Cardiac muscle cell (in vitro differentiated cells and primary cell): ENCODE data around the gene C19orf85. TPM values are rescaled to one million over a fixed set of nuclear protein-coding genes. Genes with fewer than 3 reads are reported as not detected.

ENCODE experiments used
- DNase-seq, 2 donors: peaks; one replicate each; pipeline versions ENCODE4 v3.0.0 to v3.0.0-alpha.2; 2010 to 2017; ENCODE audit warnings: low read depth in 1 of 2, low spot score in 1 of 2
- H3K27ac ChIP-seq: fragments of 200-600 bp; sonication (generic); 2 replicates; pipeline ENCODE4 v1.5.1; 2016
- H3K27me3 ChIP-seq: fragments of 200-600 bp; sonication (generic); 2 replicates; pipeline ENCODE4 v1.6.0; 2016; ENCODE audit warnings: control low read depth
- H3K36me3 ChIP-seq: fragments of 200-600 bp; sonication (generic); 2 replicates; pipeline ENCODE4 v1.5.1; 2016; ENCODE audit warnings: control low read depth
- H3K4me1 ChIP-seq: fragments of 200-600 bp; sonication (generic); 2 replicates; pipeline ENCODE4 v1.8.1; 2017; ENCODE audit warnings: low read depth, mild to moderate bottlenecking, mixed run types
- H3K4me3 ChIP-seq: fragments of 200-600 bp; sonication (generic); 2 replicates; pipeline ENCODE4 v1.5.1; 2016; ENCODE audit warnings: mild to moderate bottlenecking
- H3K9me3 ChIP-seq: fragments of 200-600 bp; sonication (generic); 2 replicates; pipeline ENCODE4 v1.5.1; 2017; ENCODE audit warnings: low read depth, mild to moderate bottlenecking, control low read depth
- polyA plus RNA-seq: library from polyadenylated mRNA; unstranded; fragments of >200 nt; fragmentation: Nextera tagmentation; extraction: Ambion mirVana; gene quantifications from 2 replicates; pipeline ENCODE4 v1.2.1, GENCODE V29; 2016
- total RNA-seq: library from RNA; depleted of rRNA; stranded (reverse); fragments of >200 nt; gene quantifications from 2 replicates; pipeline ENCODE4 v1.2.3, GENCODE V29; 2016
- TF ChIP-seq, protein P1 (sequence below): IDR thresholded peaks from 2 replicates; pipeline ENCODE4 v1.5.1; 2012; ENCODE audit warnings: low read depth, mild to moderate bottlenecking, low read length

Gene C19orf85
- total and polyA plus RNA-seq, 2 experiments from 2014 or later = not detected

GRCh38 chr19:55484593-55485438 lies 20.3 kb upstream of the C19orf85 start, which contains the start of gene NAT14:
NAT14 (plus strand) TSS chr19:55485188; CDS start chr19:55485709, 521 bp downstream.
- no peaks in the 10 kb centered on the region for H3K9me3 ChIP-seq
- peak; percentile 71 to 84 for DNase-seq
- peaks cover 2% of the 10 kb centered on the region for H3K36me3 ChIP-seq
- H3K4me3 ChIP-seq = peak within 1 kb of the TSS; percentile 87
- H3K27ac ChIP-seq = peak within 1 kb of the TSS; percentile 67
- peaks cover 23% of the 10 kb centered on the region for H3K4me1 ChIP-seq
- TF ChIP-seq, protein P1, sequence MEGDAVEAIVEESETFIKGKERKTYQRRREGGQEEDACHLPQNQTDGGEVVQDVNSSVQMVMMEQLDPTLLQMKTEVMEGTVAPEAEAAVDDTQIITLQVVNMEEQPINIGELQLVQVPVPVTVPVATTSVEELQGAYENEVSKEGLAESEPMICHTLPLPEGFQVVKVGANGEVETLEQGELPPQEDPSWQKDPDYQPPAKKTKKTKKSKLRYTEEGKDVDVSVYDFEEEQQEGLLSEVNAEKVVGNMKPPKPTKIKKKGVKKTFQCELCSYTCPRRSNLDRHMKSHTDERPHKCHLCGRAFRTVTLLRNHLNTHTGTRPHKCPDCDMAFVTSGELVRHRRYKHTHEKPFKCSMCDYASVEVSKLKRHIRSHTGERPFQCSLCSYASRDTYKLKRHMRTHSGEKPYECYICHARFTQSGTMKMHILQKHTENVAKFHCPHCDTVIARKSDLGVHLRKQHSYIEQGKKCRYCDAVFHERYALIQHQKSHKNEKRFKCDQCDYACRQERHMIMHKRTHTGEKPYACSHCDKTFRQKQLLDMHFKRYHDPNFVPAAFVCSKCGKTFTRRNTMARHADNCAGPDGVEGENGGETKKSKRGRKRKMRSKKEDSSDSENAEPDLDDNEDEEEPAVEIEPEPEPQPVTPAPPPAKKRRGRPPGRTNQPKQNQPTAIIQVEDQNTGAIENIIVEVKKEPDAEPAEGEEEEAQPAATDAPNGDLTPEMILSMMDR = no peak
- no peaks in the 10 kb centered on the region for H3K27me3 ChIP-seq

GRCh38 chr19:55483706-55484592 lies 19.4 kb upstream of the C19orf85 start:
- Histone ChIP-seq H3K36me3 (peaks cover 2% of the 10 kb centered on the region), H3K4me3 (peak overlapping the region; percentile 87), H3K4me1 (peaks cover 23% of the 10 kb centered on the region), H3K9me3 (no peaks in the 10 kb centered on the region), H3K27ac (no peak overlapping the region), H3K27me3 (no peaks in the 10 kb centered on the region)
- DNase-seq = no peak
- TF ChIP-seq, protein P1 = no peak

DNA sequence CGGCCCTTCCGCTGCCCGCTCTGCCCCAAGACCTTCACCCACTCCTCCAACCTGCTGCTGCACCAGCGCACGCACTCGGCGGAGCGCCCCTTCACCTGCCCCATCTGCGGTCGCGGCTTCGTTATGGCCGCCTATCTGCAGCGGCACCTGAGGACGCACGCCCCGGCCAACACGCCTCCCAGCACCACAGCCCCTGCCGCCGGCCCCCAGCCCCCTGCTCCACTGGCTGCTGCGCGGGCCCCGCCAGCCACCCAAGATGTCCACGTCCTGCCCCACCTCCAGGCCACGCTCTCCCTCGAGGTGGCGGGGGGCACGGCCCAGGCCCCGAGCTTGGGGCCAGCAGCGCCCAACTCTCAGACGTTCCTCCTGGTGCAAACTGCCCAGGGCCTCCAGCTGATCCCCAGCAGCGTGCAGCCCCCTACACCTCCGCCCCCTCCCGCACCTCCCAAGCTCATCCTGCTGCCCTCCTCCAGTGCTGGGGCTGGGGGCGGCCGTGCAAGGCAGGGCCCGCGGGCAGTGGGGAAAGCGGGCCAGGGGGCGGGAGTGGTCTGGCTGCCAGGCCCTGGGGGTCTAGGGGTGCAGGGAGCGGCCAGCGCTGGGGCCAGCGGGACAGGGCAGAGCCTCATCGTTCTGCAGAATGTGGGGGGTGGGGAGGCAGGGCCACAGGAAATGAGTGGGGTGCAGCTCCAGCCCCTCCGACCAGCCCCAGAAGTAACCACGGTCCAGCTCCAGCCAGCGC lies 18.6 kb upstream of the C19orf85 start:
- Histone ChIP-seq H3K27me3 (no peaks in the 10 kb centered on the region), H3K4me1 (peaks cover 19% of the 10 kb centered on the region), H3K9me3 (no peaks in the 10 kb centered on the region), H3K27ac (no peak overlapping the region), H3K4me3 (no peak overlapping the region), H3K36me3 (peaks cover 2% of the 10 kb centered on the region)
- TF ChIP-seq, protein P1 = no peak
- no peak for DNase-seq

DNA sequence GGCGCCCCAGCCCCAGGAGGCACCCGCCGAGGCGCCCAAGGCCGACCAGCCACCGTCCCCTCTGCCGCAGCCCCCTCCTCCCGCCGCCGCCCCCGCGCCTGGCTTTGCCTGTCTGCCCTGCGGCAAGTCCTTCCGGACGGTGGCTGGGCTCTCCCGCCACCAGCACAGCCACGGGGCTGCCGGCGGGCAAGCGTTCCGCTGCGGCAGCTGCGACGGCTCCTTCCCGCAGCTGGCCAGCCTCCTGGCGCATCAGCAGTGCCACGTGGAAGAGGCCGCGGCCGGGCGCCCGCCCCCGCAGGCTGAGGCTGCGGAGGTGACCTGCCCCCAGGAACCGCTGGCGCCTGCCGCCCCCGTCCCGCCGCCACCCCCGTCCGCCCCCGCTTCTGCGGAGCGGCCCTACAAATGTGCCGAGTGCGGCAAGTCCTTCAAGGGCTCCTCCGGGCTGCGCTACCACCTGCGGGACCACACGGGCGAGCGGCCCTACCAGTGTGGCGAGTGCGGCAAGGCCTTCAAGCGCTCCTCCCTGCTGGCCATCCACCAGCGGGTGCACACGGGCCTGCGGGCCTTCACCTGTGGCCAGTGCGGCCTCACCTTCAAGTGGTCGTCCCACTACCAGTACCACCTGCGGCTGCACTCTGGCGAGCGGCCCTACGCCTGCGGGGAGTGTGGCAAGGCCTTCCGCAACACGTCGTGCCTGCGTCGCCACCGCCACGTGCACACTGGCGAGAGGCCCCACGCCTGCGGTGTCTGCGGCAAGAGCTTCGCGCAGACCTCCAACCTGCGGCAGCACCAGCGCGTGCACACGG lies 17.8 kb upstream of the C19orf85 start:
- peaks cover 2% of the 10 kb centered on the region for H3K36me3 ChIP-seq
- H3K4me1 ChIP-seq = peaks cover 14% of the 10 kb centered on the region
- H3K27ac ChIP-seq = no peak overlapping the region
- H3K4me3 ChIP-seq = no peak overlapping the region
- H3K9me3 ChIP-seq = no peaks in the 10 kb centered on the region
- no peak for DNase-seq
- TF ChIP-seq, protein P1 = no peak
- no peaks in the 10 kb centered on the region for H3K27me3 ChIP-seq
